Thyroid gland (tissue), 4 donors: ENCODE data around the gene RPL13A. TPM values are rescaled to one million over a fixed set of nuclear protein-coding genes. Genes with fewer than 3 reads are reported as not detected.

Experiments used
- DNase-seq, 2 donors: peaks; one replicate each; pipeline ENCODE4 v3.0.0-alpha.2; 2019
- H3K27ac ChIP-seq, 3 donors: fragments of 200-600 bp; sonication (generic); 1 replicate in 2 of 3; 2 replicates in 1 of 3; pipeline ENCODE4 v1.5.1; 2016 to 2019; ENCODE audit warnings: mild to moderate bottlenecking in 1 of 3, moderate library complexity in 1 of 3
- H3K27me3 ChIP-seq: fragments of 200-600 bp; sonication (generic); one replicate; pipeline ENCODE4 v1.5.1; 2019
- H3K36me3 ChIP-seq, 2 donors: fragments of 200-600 bp; sonication (generic); one replicate each; pipeline ENCODE4 v1.5.1; 2016 to 2019
- H3K4me1 ChIP-seq, 2 donors: fragments of 200-600 bp; sonication (generic); one replicate each; pipeline ENCODE4 v1.5.1; 2017 to 2019
- H3K4me3 ChIP-seq, 3 donors: fragments of 200-600 bp; sonication (generic); replicated peaks in 1 of 3; 1 replicate in 2 of 3; 2 replicates in 1 of 3; pipeline ENCODE4 v1.5.1; 2016; ENCODE audit warnings: mild to moderate bottlenecking in 1 of 3
- H3K9me3 ChIP-seq: fragments of 200-600 bp; sonication (generic); one replicate; pipeline ENCODE4 v1.5.1; 2017
- POLR2A ChIP-seq, 2 donors: fragments of 450-650 bp; IDR thresholded peaks; one replicate each; pipeline ENCODE4 v1.6.1; 2017; ENCODE audit warnings: antibody characterized with exemption in 2 of 2, mild to moderate bottlenecking in 2 of 2, moderate library complexity in 1 of 2
- WGBS, 2 donors: methylation state at CpG; one replicate each; pipeline ENCODE4 v1.1.5; 2017; 5-methylcytosine and 5-hydroxymethylcytosine counted together
- intact Hi-C: fragments of 100-400 bp; cut with DNase I; formaldehyde crosslinking; loops from one replicate; pipeline ENCODE4 v1.15.1; 2023
- total RNA-seq, 4 donors: library from RNA; depleted of rRNA; stranded (reverse); fragments of >200 nt; gene quantifications; one replicate each; pipeline ENCODE4 v1.2.3, GENCODE V29; 2016
- TF ChIP-seq, protein P1 (sequence below), 6 experiments: fragments of 200-600 bp in 3 of 6; fragments of 450-650 bp in 3 of 6; sonication (generic) in 3 of 6; IDR thresholded peaks; one replicate each; pipeline ENCODE4 v1.5.1; 2016 to 2019; ENCODE audit warnings: antibody characterized with exemption in 6 of 6, mild to moderate bottlenecking in 2 of 6, inconsistent platforms in 1 of 6, moderate library complexity in 1 of 6

The RPL13A gene
- total RNA-seq, 4 donors from 2014 or later: 1,542 to 2,853 (median 2,123) TPM

DNA sequence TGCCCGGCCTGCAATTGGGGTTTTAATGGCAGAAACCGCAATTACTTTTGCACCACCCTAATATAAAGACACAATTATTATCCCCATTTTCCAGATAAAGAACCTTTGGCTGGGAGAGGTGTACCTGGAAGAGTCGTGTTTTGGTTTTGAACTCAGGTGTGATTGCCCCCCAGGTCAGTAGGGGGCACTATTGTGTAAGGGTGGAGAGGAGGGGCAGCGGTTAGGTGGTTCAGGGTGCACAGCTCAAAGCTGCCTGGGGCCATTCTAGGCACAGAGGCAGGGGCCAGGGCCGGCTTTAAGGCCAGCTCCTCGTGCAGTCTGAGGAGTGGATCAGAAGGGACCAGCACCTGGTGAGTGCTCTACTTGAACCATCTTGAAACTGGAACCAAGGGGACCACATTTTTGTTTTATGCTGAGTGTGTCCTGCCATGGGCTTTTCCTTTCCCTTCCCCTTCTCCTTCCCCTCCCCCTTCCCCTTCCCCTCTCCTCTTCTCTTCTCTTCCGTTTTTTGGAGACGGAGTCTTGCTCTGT, 19.2 kb downstream of the RPL13A start:
- intact Hi-C loops: no loop called here
- WGBS, 2 donors: 39 to 40% methylated on average over 8 of the region's 8 CpGs
- no peaks in the 10 kb centered on the region for H3K27me3 ChIP-seq
- peak; percentile 33 to 46 for DNase-seq
- H3K9me3 ChIP-seq: no peaks in the 10 kb centered on the region
- no peak overlapping the region for H3K27ac ChIP-seq
- TF ChIP-seq, protein P1, sequence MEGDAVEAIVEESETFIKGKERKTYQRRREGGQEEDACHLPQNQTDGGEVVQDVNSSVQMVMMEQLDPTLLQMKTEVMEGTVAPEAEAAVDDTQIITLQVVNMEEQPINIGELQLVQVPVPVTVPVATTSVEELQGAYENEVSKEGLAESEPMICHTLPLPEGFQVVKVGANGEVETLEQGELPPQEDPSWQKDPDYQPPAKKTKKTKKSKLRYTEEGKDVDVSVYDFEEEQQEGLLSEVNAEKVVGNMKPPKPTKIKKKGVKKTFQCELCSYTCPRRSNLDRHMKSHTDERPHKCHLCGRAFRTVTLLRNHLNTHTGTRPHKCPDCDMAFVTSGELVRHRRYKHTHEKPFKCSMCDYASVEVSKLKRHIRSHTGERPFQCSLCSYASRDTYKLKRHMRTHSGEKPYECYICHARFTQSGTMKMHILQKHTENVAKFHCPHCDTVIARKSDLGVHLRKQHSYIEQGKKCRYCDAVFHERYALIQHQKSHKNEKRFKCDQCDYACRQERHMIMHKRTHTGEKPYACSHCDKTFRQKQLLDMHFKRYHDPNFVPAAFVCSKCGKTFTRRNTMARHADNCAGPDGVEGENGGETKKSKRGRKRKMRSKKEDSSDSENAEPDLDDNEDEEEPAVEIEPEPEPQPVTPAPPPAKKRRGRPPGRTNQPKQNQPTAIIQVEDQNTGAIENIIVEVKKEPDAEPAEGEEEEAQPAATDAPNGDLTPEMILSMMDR (IDR thresholded peaks at IDR 0.05): peak; percentile 18 to 57 (median 48)
- no peak for TF ChIP-seq POLR2A (IDR thresholded peaks at IDR 0.05)
- H3K36me3 ChIP-seq: no peaks in the 10 kb centered on the region
- H3K4me1 ChIP-seq: peaks cover 0 to 4% of the 10 kb centered on the region in 2 donors
- no peak overlapping the region for H3K4me3 ChIP-seq

DNA sequence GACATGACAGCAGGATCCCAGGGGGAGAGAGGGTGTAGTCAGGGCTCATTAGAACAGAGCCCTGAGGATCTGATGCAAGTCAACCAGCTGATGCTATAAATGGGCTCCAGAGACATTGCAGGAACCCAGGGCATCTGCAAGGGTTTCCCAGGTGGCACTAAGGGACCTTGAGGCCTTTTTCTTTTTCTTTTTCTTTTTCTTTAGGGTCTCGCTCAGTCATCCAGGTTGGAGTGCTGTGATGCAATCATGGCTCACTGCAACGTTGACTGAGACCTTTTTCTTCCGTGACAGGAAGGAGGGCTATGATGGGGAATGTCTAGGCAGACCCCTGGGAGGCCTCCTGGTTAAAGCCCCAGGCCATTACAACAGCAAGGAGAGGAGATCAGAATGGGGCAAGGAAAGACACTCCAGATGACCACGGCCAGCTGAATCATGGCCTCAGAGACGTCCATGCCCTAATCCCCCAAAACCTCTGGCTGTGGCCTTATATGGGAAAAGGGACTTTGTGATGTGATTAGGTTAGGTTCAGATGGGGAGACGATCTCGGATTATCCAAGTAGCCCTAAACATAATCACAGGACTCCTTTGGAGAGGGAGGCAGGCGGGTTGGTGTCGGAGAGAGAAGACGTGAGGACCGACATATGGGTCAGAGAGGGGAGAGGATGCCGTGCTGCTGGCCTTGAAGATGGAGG, 20.5 kb downstream of the RPL13A start:
- Histone ChIP-seq H3K4me1 (peaks cover 4% of the 10 kb centered on the region in 2 donors), H3K36me3 (no peaks in the 10 kb centered on the region), H3K27ac (no peak overlapping the region), H3K4me3 (no peak overlapping the region), H3K27me3 (no peaks in the 10 kb centered on the region), H3K9me3 (no peaks in the 10 kb centered on the region)
- no peak for TF ChIP-seq POLR2A (IDR thresholded peaks at IDR 0.05)
- TF ChIP-seq, protein P1 (IDR thresholded peaks at IDR 0.05): no peak
- intact Hi-C loops: no loop called here
- DNase-seq: no peak
- 78 to 82% methylated on average over 12 of the region's 12 CpGs for WGBS, 2 donors

DNA sequence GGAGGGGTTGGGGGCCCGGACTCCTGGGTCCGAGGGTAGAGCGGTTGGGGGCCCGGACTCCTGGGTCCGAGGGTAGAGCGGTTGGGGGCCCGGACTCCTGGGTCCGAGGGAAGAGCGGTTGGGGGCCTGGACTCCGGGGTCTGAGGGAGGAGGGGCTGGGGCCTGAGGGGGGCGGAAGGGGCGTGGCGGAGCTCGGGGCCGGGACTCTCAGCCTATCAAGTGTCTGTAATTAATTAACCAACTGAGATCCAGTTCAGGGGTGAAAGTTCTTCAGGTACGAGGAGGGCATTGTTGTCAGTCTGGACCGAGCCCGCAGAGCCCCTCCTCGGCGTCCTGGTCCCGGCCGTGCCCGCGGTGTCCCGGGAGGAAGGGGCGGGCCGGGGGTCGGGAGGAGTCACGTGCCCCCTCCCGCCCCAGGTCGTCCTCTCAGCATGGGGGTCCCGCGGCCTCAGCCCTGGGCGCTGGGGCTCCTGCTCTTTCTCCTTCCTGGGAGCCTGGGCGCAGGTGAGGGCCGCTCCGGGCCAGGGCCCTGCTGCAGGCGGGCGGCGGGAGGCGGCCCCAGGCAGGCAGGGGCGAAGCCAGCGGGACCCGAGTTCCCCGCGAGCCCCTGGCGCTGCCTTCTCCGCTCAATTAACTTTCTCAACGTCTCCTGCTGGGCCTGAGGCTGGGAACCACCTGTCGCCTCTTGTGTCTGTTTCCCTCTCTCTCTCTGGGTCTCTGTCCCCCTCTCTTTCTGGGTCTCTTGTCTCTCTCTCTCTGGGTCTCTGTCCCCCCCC, 25.8 kb downstream of the RPL13A start:
- no peaks in the 10 kb centered on the region for H3K27me3 ChIP-seq

DNA sequence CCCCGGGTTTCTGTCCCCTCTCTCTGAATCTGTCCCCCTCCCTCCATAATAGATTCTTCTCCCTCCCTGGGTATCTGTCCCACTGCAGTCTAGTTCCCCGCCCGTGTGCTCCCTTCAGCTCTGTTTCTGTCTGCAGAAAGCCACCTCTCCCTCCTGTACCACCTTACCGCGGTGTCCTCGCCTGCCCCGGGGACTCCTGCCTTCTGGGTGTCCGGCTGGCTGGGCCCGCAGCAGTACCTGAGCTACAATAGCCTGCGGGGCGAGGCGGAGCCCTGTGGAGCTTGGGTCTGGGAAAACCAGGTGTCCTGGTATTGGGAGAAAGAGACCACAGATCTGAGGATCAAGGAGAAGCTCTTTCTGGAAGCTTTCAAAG, 26.3 kb downstream of the RPL13A start:
- Histone ChIP-seq H3K4me1 (peaks cover 6 to 12% of the 10 kb centered on the region in 2 donors), H3K36me3 (no peaks in the 10 kb centered on the region), H3K27ac (peak overlapping the region in 2 of 3 donors; percentile 82), H3K4me3 (peak overlapping the region in 1 of 3 donors; percentile 78), H3K27me3 (no peaks in the 10 kb centered on the region), H3K9me3 (no peaks in the 10 kb centered on the region)
- TF ChIP-seq, protein P1 (IDR thresholded peaks at IDR 0.05): no peak
- TF ChIP-seq POLR2A (IDR thresholded peaks at IDR 0.05): no peak
- 23 to 37% methylated on average over 10 of the region's 12 CpGs for WGBS, 2 donors
- intact Hi-C loops: no loop called here
- no peak for DNase-seq

More for the DNA sequence above, 25.8 kb downstream of the RPL13A start:
- intact Hi-C loops: no loop called here
- Histone ChIP-seq H3K27ac (peak overlapping the region; percentile 67 to 82 (median 82)), H3K36me3 (no peaks in the 10 kb centered on the region), H3K4me3 (peak overlapping the region; percentile 12 to 89 (median 78)), H3K4me1 (peaks cover 6 to 12% of the 10 kb centered on the region in 2 donors), H3K9me3 (no peaks in the 10 kb centered on the region)
- peak; percentile 42 to 58 for DNase-seq
- 0 to 3% methylated on average over 24 to 31 of the region's 50 CpGs for WGBS, 2 donors
- TF ChIP-seq, protein P1 (IDR thresholded peaks at IDR 0.05): no peak
- TF ChIP-seq POLR2A (IDR thresholded peaks at IDR 0.05): no peak
